IPS DF 4.7 (cell line): ENCODE results near the gene SSX4.
"Not testable (repeated sequence)": the region's sequence is repeated elsewhere in the genome, so short reads cannot be mapped to it uniquely, and the experiment has no call there.

Source experiments
- DNase-seq: peaks from one replicate; pipeline ENCODE4 v3.0.0-alpha.2; 2013; ENCODE audit warnings: low spot score; ENCODE audit errors: extremely low read depth

SSX4 gene, protein sequence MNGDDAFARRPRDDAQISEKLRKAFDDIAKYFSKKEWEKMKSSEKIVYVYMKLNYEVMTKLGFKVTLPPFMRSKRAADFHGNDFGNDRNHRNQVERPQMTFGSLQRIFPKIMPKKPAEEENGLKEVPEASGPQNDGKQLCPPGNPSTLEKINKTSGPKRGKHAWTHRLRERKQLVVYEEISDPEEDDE

DNA sequence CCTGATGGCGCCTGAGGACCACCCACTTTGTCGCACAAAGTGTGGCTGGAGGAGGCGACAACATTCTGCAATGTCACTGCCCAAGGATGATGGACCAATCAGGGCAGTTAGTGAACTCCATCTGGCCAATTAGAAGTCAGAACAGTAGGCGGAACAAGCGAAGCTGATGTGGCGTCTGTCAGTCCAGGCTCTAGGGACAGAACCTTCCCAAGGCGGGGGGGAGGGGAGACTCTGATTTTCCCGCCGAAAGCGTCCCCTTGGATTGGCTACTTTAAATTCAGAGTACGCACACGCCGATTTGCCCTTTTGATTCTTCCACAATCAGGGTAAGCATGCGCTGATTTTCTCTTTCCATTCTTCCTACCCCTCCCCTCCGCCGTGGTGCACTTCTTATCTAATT lies at the start of gene SSX4:
Gene SSX4 (plus strand): TSS at position 301 of the 400 bp plus-strand sequence. CDS start 515 bp downstream, outside the sequence.
- DNase-seq = not testable (repeated sequence)

DNA sequence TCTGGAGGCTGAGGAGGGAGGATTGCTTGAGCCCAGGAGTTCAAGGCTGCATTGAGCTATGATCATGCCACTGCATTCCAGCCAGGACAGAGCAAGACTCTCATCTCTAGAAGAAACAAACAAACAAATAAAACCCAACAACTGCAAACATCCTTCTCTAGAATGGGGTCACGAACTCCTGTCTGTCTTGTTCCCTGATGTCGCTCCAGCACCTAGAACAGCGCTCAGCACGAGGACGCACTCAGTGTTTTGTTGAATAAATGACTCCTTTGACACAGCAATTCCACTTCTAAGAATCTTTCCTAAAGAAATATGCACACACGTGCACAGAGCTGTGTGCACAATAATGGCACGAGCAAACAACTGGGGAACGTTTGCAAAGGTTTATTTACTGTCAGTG lies 37.3 kb upstream of the SSX4 start:
- not testable (repeated sequence) for DNase-seq

DNA sequence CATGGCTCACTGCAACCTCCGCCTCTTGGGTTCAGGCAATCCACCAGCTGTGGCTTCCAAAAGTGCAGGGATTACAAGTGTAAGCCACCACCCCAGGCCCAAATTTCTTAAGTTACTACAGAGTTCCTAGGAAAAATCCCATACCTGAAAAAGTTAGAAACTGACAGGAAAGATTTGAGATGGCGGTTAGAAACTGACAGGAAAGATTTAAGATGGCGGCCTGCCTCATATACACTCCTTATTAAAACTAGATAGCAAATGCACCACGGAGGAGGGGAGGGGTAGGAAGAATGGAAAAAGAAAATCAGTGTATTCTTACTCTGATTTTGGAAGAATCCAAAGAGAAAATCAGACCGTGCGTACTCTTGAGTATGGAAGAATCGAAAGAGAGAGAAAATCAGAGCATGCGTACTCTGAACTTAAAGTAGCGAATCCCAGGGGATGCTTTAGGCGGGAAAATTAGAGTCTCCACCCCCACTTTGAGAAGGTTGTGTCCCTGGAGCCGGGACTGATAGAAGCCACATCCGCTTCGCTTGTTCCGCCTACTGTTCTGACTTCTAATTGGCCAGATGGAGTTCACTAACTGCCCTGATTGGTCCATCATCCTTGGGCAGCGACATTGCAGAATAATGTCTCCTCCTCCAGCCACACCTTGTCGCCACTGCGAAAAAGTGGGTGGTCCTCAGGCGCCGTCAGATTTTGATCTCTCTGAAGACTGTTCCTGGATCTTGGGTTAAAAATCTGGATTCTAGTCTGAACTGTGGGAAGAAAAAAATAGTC lies 26.8 kb upstream of the SSX4 start, which contains the start of gene SSX3:
Gene SSX3 (minus strand): TSS at position 389 of the 780 bp plus-strand sequence. CDS start 1,454 bp downstream, outside the sequence.
- DNase-seq = not testable (repeated sequence)

DNA sequence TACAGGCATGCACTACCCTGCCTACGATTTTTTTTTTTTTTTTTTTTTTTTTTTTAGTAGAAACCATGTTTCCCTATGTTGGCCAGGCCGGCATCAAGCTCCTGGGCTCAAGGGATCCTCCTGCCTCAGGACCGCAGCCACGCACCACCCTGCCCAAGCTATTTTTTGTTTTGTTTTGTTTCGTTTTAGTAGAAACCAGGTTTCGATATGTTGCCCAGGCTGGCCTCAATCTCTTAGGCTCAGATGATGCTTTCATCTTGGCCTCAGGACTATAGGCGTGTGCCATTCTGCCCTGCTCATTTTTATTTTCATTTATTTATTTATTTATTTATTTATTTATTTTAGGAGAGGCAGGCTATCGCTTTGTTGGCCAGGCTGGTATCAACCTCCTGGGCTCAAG lies 25.7 kb upstream of the SSX4 start:
- DNase-seq = no peak

DNA sequence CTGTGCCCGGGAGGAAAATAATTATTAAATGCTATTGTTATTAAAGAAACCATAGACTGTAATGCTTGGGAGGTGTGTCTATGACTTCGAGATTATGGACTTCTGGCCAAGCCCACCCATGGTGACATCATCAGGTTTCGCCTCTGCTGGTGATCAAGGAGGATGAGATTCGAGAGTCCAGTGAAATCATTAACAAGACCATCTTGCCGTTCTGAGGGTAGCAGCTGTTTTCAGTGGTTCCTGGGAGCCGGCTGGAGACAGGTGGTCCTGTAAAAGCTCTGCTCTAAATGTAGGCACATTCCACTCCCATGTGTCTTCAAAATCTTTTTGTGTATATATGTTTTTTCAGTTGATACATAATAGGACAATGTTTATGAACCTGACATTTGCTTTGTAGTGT lies 24.1 kb upstream of the SSX4 start:
- not testable (repeated sequence) for DNase-seq

DNA sequence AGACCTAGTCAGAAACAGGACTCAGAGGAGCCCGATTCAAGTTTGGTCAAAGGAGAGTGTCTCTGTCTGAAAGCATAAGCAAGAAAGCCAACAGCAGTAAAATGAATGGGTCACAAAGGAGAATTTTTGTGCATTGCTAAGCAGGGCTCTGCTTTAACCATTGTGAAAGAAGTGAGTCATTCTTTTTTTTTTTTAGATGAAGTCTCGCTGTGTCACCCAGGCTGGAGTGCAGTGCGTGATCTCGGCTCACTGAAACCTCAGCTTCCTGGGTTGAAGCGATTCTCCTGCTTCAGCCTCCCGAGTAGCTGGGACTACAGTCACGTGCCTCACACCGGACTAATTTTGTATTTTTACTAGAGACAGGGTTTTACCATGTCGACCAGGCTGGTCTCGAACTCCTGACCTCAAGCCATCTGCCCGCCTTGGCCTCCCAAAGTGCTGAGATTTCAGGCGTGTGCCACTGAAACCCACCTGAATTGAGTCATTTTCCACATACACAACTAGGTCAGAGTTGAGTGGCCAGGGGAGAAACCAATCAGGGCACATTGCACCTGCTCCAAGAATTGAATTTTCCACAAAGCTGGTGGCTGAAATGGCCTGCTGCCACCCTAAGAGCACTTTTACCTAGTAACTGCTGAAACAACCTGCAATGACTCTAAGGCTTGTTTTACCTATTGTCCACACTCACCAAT lies 15.5 kb upstream of the SSX4 start:
- DNase-seq = not testable (repeated sequence)

DNA sequence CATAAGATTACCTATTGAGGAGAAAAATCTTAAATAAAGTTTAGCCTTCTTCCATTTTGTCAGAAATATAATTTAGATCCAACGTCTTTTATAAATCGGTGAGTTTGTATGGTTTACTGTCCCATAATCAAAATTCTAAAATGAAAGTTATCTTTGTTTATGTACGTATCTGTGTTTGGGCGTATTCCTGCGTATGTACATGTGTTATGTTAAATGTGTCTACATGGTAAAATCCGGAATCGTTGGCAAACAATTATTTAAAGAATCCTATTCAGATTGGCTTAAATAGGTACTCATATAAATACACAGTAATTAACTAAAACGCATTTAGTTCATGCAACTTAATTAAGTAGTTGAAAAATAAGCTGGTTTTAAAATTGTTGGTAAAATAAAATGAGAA lies 12.9 kb upstream of the SSX4 start:
- not testable (repeated sequence) for DNase-seq

DNA sequence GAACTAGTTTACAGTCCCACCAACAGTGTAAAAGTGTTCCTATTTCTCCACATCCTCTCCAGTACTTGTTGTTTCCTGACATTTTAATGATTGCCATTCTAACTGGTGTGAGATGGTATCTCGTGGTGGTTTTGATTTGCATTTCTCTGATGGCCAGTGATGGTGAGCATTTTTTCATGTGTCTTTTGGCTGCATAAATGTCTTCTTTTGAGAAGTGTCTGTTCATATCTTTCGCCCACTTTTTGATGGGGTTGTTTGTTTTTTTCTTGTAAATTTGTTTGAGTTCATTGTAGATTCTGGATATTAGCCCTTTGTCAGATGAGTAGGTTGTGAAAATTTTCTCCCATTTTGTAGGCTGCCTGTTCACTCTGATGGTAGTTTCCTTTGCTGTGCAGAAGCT lies 13.6 kb downstream of the SSX4 start:
- DNase-seq = not testable (repeated sequence)

DNA sequence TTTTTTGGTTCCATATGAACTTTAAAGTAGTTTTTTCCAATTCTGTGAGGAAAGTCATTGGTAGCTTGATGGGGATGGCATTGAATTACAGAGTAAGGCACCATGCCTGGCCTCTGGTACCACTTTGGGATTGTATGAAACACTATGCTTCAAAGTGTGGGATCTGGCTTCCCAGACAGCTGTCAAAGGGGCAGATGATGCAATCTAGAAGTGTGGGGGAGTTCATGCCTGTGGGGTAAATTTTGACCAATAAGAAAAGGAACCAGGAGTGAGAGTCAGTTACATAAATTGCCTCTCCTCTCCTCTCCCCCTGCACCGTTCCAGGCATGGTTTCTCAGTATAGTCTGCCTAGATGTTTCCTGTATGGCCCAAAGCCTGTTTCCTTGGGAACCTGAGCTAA lies 14.5 kb downstream of the SSX4 start:
- DNase-seq = not testable (repeated sequence)

DNA sequence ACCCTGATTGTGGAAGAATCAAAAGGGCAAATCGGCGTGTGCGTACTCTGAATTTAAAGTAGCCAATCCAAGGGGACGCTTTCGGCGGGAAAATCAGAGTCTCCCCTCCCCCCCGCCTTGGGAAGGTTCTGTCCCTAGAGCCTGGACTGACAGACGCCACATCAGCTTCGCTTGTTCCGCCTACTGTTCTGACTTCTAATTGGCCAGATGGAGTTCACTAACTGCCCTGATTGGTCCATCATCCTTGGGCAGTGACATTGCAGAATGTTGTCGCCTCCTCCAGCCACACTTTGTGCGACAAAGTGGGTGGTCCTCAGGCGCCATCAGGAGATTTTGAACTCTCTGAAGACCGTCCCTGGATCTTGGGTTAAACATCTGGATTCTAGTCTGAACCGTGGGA lies 28.5 kb downstream of the SSX4 start, which contains the start of gene SSX4B:
Gene SSX4B (minus strand): TSS at position 101 of the 400 bp plus-strand sequence. CDS start 588 bp downstream, outside the sequence.
- not testable (repeated sequence) for DNase-seq

DNA sequence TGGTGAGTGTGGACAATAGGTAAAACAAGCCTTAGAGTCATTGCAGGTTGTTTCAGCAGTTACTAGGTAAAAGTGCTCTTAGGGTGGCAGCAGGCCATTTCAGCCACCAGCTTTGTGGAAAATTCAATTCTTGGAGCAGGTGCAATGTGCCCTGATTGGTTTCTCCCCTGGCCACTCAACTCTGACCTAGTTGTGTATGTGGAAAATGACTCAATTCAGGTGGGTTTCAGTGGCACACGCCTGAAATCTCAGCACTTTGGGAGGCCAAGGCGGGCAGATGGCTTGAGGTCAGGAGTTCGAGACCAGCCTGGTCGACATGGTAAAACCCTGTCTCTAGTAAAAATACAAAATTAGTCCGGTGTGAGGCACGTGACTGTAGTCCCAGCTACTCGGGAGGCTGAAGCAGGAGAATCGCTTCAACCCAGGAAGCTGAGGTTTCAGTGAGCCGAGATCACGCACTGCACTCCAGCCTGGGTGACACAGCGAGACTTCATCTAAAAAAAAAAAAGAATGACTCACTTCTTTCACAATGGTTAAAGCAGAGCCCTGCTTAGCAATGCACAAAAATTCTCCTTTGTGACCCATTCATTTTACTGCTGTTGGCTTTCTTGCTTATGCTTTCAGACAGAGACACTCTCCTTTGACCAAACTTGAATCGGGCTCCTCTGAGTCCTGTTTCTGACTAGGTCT lies 43.8 kb downstream of the SSX4 start:
- not testable (repeated sequence) for DNase-seq

DNA sequence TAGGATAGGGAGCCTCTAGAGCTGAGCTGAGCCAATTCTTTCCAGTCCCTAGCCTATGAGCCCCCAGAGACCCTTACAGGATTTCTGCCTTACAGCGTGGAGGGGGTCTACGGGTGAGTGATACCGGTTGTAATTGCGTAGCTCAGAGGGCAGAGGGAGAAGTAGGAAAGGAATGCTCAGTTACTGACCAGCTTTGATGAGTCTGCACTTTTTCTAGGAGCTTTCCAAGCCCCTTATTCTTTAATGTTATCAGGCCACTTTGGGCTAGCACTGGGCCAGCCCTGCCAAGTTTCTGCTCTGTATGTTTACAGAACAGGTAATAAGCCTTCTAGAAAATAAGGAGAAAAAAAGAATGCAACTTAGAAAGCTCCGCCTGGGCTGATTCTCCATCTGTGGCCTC lies 46.3 kb downstream of the SSX4 start:
- not testable (repeated sequence) for DNase-seq

DNA sequence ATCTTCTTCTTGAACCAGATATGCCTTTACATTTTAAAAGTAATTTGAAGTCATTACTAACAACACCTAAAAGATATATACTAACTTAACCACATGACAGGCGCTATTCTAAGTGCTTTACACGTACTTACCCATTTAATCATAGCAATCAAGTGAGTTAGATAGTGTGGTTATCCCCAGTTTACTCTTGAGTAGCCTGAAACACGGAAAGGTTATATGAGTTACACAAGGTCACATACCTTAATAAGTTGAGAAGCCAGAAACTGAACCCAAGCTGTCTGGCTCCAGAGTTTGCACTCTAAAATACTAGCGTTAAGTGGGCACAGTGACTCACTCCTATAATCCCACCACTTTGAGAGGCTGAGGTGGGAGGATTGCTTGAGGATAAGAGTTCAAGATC lies 46.8 kb downstream of the SSX4 start:
- DNase-seq = not testable (repeated sequence)

DNA sequence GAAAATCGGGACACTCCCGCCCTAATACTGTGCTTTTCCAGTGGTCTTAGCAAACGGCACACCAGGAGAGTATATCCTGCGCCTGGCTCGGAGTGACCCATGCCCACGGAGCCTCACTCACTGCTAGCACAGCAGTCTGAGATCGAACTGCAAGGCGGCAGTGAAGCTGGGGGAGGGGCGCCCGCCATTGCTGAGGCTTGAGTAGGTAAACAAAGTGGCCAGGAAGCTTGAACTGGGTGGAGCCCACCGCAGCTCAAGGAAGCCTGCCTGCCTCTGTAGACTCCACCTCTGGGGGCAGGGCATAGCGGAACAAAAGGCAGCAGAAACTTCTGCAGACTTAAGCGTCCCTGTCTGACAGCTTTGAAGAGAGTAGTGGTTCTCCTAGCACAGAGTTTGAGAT lies 50.4 kb downstream of the SSX4 start:
- not testable (repeated sequence) for DNase-seq
